HEK293T (cell line): Measurements from ENCODE around the gene SUSD5.

ENCODE experiments used
- CTCF ChIA-PET: fragments of 350-600 bp; formaldehyde crosslinking; extraction: SDS; loops from one replicate; lab custom pipeline; 2021; ENCODE audit warnings: antibody characterized with exemption, inconsistent platforms; lab: Yijun Ruan, JAX
- POLR2A ChIA-PET: fragments of 350-600 bp; formaldehyde crosslinking; extraction: SDS; loops from one replicate; lab custom pipeline; 2020; ENCODE audit warnings: antibody characterized with exemption, inconsistent platforms; lab: Yijun Ruan, JAX
- DNase-seq: peaks from one replicate; pipeline ENCODE4 v3.0.0; 2012; ENCODE audit warnings: mixed read lengths; ENCODE audit errors: extremely low spot score
- ARNT ChIP-seq: fragments of 450-650 bp; IDR thresholded peaks from 2 replicates; pipeline ENCODE4 v1.6.1; 2017; ENCODE audit warnings: mild to moderate bottlenecking
- BHLHE40 ChIP-seq: fragments of 450-650 bp; IDR thresholded peaks from 2 replicates; pipeline ENCODE4 v1.6.1; 2016; ENCODE audit warnings: mild to moderate bottlenecking, moderate library complexity, borderline replicate concordance
- CTBP1 ChIP-seq: fragments of 450-650 bp; IDR thresholded peaks from 2 replicates; pipeline ENCODE4 v1.6.1; 2016; ENCODE audit warnings: borderline replicate concordance
- ELF4 ChIP-seq: fragments of 450-650 bp; IDR thresholded peaks from 2 replicates; pipeline ENCODE4 v1.6.1; 2017; ENCODE audit warnings: antibody characterized with exemption
- FOXA1 ChIP-seq: fragments of 450-650 bp; IDR thresholded peaks from 2 replicates; pipeline ENCODE4 v1.6.1; 2016; ENCODE audit warnings: mild to moderate bottlenecking
- FOXK2 ChIP-seq: fragments of 450-650 bp; IDR thresholded peaks from 2 replicates; pipeline ENCODE4 v1.6.1; 2016; ENCODE audit warnings: mild to moderate bottlenecking
- FOXM1 ChIP-seq: fragments of 450-650 bp; IDR thresholded peaks from 2 replicates; pipeline ENCODE4 v1.6.1; 2017; ENCODE audit warnings: mild to moderate bottlenecking, borderline replicate concordance
- HDGF ChIP-seq: fragments of 450-650 bp; IDR thresholded peaks from 2 replicates; pipeline ENCODE4 v1.6.1; 2017; ENCODE audit warnings: antibody characterized with exemption, borderline replicate concordance
- L3MBTL2 ChIP-seq: fragments of 450-650 bp; conservative IDR thresholded peaks from 2 replicates; pipeline ENCODE4 v1.6.1; 2016; ENCODE audit warnings: mild to moderate bottlenecking
- LEF1 ChIP-seq: fragments of 450-650 bp; IDR thresholded peaks from 2 replicates; pipeline ENCODE4 v1.6.1; 2017; ENCODE audit warnings: mild to moderate bottlenecking, borderline replicate concordance
- NFRKB ChIP-seq: fragments of 450-650 bp; IDR thresholded peaks from 2 replicates; pipeline ENCODE4 v1.6.1; 2016; ENCODE audit warnings: mild to moderate bottlenecking, moderate library complexity
- PKNOX1 ChIP-seq: fragments of 450-650 bp; IDR thresholded peaks from 2 replicates; pipeline ENCODE4 v1.6.1; 2016
- SP1 ChIP-seq: fragments of 450-650 bp; IDR thresholded peaks from 2 replicates; pipeline ENCODE4 v1.6.1; 2017
- SUZ12 ChIP-seq: fragments of 450-650 bp; IDR thresholded peaks from 2 replicates; pipeline ENCODE4 v1.6.1; 2016; ENCODE audit warnings: mild to moderate bottlenecking
- TARDBP ChIP-seq: fragments of 450-650 bp; IDR thresholded peaks from 2 replicates; pipeline ENCODE4 v1.6.1; 2016
- ZNF384 ChIP-seq: fragments of 450-650 bp; IDR thresholded peaks from 2 replicates; pipeline ENCODE4 v1.6.1; 2016

Gene SUSD5

GRCh38 chr3:33238923-33239322 is 20.3 kb upstream of the SUSD5 start:
- POLR2A ChIA-PET: no interaction called here
- CTCF ChIA-PET: no interaction called here

GRCh38 chr3:33237439-33237838 is 18.8 kb upstream of the SUSD5 start:
- DNase-seq: no peak
- CTCF ChIA-PET: no interaction called here

More at GRCh38 chr3:33238923-33239322, 20.3 kb upstream of the SUSD5 start:
- DNase-seq: no peak
- TF ChIP-seq FOXK2 (no peak), NFRKB (no peak), FOXA1 (no peak), FOXM1 (no peak), CTBP1 (no peak), TARDBP (no peak), ZNF384 (no peak), PKNOX1 (no peak), BHLHE40 (no peak)

GRCh38 chr3:33236005-33236404 is 17.4 kb upstream of the SUSD5 start:
- TF ChIP-seq PKNOX1 (peak; percentile 43; the same call in 1 of the 2 replicates), LEF1 (no peak), FOXK2 (no peak)
- ChIA-PET CTCF (interaction anchor here (0.5 kb wide), 1 partner anchor 108 kb away, joined by 4 read pairs; no protein-coding TSS in a partner anchor), POLR2A (interaction anchor here (1.1 kb wide), 2 partner anchors 42 to 205 kb away, joined by 3 read pairs; no protein-coding TSS in a partner anchor)
- DNase-seq: no peak

More at GRCh38 chr3:33237439-33237838, 18.8 kb upstream of the SUSD5 start:
- no peak for TF ChIP-seq FOXA1
- TF ChIP-seq SUZ12: no peak
- TF ChIP-seq ARNT: no peak
- no peak for TF ChIP-seq CTBP1
- no peak for TF ChIP-seq HDGF
- POLR2A ChIA-PET: no interaction called here

- ChIA-PET POLR2A (interaction anchor here (1.2 kb wide), 1 partner anchor 16 kb away, joined by 3 read pairs; no protein-coding TSS in a partner anchor), CTCF (no interaction called here)
- no peak for DNase-seq
- TF ChIP-seq CTBP1: no peak
- TF ChIP-seq L3MBTL2: no peak
- TF ChIP-seq FOXA1: no peak
- no peak for TF ChIP-seq NFRKB
- no peak for TF ChIP-seq ELF4
- TF ChIP-seq TARDBP: no peak
- no peak for TF ChIP-seq BHLHE40
- no peak for TF ChIP-seq PKNOX1
- TF ChIP-seq SUZ12: no peak
- no peak for TF ChIP-seq FOXM1
Observed at GRCh38 chr3:33233884-33234283, 15.3 kb upstream of the SUSD5 start.

GRCh38 chr3:33231756-33232465 is 13.3 kb upstream of the SUSD5 start:
- POLR2A ChIA-PET: no interaction called here
- CTCF ChIA-PET: no interaction called here
- no peak for TF ChIP-seq ARNT
- no peak for TF ChIP-seq SP1
- TF ChIP-seq CTBP1: no peak
- TF ChIP-seq HDGF: no peak
- TF ChIP-seq NFRKB: no peak
- TF ChIP-seq BHLHE40: no peak
- TF ChIP-seq LEF1: no peak
- TF ChIP-seq ZNF384: no peak
- TF ChIP-seq FOXA1: no peak
- TF ChIP-seq TARDBP: no peak
- TF ChIP-seq L3MBTL2: no peak
- TF ChIP-seq ELF4: no peak
- TF ChIP-seq SUZ12: no peak
- no peak for TF ChIP-seq PKNOX1
- DNase-seq: no peak

- CTCF ChIA-PET: no interaction called here
- DNase-seq: no peak
- POLR2A ChIA-PET: no interaction called here
- TF ChIP-seq ARNT (no peak), ZNF384 (no peak), L3MBTL2 (no peak), BHLHE40 (no peak), SP1 (no peak), HDGF (no peak), CTBP1 (no peak), PKNOX1 (no peak)
Observed at GRCh38 chr3:33229947-33230346, 11.3 kb upstream of the SUSD5 start.
